COLO668 (cell line): ENCODE results near the gene DNMBP.
"Not testable (repeated sequence)": the region's sequence is repeated elsewhere in the genome, so short reads cannot be mapped to it uniquely, and the experiment has no call there.

Source experiments
- DNase-seq: peaks from one replicate; lab custom pipeline; 2025; ENCODE audit not compliant: unreplicated experiment; lab: John Stamatoyannopoulos, UW

DNMBP gene

DNA sequence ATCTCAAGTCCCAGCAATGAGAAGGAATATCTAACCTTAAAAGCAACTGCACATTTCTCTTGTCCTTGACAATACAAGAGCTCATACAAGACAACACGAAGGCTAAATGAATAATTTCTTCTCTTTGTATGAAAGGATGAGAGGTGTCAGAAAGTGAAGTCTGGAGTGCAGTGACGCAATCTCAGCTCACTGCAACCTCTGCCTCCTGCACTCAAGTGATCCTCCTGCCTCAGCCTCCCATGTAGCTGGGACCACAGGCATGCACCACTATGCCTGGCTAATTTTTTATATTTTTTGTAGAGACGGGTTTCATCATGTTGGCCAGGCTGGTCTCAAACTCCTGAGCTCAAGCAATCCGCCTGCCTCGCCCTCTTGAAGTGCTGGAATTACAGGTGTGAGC, 24.1 kb downstream of the DNMBP start:
- DNase-seq: not testable (repeated sequence)

DNA sequence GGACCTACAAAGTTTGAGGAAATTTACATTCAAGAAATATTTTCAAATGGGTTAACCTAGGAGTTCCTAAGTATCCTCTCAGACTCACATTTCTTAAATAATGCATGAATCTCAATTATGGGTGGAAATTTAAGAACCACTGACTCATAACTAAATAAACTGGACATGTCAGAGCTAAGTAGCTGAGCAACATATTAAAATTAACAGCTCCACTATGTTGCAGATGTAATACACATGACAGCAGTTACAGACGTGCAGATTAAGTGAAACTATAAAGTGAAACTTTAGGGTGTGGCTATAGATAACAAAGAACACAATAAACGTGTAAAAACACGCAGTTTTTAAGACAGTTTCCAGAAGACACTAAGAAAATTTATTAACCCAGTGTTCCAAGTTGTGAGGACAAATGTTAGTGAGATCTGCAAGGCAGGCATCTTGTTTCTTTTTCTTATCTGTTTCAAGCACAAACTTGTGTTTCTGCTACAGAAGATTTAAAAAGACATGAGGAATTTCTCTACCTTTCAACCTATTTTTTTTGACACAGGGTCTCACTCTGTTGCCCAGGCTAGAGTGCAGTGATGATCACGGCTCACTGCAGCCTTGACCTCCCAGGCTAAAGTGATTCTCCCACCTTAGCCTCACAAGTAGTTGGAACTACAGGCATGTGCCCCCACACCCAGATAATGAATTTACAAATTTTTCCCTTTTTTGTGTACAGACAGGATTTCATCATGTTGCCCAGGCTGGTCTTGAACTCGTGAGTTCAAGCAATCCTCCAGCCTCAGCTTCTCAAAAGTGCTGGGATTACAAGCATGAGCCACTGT, 25.3 kb downstream of the DNMBP start:
- DNase-seq: no peak

DNA sequence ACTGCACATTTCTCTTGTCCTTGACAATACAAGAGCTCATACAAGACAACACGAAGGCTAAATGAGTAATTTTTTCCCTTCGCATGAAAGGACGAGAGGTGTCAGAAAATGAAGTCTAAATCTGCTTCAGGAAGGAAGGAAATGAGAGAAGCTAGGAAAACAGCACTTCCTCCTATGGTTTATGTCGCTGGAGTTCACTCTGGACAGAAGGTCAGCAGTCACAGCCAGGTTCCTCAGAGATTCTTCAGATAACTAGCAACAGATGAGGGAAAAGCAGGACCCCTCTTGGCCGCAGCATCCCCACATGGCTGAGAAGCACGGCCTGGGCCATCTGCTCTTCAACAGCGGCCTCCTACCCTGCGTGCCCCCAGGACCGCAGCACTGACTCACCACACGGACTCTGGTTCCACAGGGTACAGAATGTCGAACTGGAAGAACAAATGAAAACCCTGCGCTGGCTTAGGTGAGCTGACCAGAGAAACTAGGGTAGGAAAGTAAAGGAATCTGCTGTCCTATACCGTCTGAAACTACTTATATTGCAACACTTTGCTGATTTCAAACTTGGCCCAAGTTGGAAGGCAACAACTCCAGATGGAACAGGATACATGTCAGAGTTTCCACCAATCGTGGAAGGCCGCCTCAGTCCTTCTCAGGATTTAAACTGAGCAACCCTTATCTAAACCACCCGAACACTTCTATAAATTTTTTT, 26.3 kb downstream of the DNMBP start:
- no peak for DNase-seq

DNA sequence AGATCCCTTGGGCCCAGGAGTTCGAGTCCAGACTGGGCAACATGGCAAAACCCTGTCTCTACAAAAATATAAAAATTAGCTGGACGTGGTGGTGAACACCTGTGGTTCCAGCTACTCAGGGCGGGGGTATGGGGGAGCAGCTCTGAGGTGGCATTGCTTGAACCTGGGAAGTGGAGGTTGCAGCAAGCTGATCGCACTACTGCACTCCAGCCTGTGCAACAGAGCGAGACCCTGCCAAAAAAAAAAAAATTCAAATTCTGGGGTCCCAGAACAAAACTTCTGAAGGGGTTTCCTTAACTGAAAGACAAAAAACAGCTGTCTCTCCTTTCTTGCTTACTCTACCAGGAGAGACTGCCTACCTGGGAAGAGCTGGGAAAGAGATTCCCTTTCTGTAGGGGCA, 27.0 kb downstream of the DNMBP start:
- no peak for DNase-seq

DNA sequence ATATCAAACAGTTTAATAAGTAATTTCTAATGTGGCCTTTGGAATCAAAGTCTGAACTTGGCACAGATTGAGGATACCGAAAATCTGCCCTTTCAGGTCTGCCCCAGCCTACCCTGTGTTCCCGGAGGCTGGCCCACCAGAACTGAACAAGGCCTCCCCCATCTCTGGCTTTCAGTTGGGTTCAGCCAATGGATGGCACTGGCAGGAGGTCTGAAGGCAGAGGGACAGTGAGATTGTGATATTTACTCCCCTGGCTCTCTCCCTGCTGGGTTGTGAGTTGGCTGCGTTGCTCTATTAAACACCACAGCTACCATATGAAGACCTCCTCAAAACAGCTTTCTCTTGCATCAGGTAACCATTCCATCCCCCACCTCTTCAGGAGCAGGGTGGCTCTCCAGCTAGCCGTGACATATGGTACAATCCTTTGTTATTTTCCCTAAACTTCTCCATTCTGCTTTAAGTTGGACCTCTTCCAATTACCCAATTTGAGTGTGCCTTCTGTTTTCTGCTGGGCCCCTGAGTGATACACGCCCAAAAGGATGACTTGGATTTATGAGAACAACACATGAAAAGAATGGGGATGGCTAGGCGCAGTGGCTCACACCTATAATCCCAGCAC, 28.1 kb downstream of the DNMBP start:
- DNase-seq: no peak

DNA sequence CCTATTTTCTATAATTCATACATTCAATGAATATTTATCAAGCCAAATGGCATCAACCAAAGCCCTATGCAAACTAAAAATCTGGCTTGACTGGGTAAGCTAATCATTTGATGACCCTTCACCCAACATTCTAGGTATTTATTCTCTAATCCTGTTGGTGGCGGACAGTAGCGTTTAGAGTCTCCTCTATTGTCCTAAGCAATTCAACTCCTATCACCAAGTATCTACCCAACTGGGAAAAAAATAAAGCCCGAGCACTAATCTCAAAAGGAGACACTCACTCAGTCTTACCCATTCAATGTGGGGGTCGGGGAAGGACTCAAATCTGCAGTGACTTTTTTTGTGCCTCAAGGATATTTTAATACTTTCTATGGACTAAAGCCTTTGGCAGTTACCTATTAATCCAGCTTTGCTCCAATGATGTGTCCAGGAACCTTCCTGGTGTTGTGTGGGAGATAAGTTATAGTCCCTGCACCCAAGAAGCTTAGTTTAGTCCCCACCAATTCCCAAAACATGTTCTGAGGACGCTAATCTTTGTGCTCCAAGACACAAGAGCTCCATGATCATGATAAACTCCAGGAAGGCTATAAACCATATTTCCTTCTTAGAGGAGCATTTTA, 30.6 kb downstream of the DNMBP start:
- DNase-seq: no peak

DNA sequence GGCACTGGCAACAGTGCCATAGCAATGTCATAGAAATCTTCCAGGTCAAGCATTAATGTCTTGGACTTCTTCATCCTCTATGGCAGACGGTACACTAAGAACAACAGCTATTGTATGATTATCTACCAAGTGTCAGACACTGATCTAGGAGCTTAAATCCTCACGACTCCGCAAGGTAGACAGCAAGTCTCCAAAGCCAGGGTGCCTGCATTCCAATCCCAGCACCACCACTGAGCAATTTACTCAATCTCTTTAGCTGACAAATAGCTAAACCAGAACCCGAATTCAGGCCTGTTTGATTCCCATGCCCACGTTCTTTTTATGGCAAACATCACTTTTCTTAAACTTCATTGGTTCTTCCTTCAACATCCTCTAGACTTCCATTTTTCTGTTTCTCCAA, 31.8 kb downstream of the DNMBP start:
- no peak for DNase-seq

DNA sequence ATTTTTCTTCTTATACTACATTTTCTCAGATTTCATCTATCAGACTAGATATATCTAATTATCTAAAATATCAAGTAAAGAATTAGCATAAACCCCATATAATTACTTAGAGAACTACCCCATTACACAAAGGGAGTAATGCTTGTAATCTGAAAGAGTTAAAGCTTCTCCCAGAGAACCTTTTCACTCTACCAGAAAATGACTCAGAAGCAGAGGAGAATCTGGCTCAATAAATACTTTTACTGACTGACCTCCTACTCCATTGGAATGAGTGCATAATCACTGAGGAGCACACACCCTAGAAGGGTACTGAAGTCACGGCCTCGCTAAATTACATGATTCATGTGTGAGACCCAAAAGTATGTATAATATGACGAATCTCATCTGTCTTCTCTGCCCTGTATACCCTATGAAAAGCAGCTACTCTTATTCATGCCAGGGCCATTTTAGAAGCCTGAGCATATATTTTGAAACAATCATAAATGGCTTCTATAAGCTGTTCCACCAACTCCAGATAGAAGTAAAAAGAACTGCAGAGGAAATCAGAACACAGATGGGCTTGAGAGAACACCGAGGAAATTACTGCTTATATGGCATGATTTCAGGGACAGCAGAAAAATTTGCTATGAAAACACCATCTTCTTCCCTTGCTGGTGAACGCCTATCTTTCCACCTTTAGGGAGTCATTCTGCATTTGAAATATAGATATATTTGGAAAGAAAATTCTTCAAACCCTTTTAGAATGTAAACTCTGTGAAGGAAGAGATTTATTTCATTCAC, 32.7 kb downstream of the DNMBP start:
- no peak for DNase-seq

DNA sequence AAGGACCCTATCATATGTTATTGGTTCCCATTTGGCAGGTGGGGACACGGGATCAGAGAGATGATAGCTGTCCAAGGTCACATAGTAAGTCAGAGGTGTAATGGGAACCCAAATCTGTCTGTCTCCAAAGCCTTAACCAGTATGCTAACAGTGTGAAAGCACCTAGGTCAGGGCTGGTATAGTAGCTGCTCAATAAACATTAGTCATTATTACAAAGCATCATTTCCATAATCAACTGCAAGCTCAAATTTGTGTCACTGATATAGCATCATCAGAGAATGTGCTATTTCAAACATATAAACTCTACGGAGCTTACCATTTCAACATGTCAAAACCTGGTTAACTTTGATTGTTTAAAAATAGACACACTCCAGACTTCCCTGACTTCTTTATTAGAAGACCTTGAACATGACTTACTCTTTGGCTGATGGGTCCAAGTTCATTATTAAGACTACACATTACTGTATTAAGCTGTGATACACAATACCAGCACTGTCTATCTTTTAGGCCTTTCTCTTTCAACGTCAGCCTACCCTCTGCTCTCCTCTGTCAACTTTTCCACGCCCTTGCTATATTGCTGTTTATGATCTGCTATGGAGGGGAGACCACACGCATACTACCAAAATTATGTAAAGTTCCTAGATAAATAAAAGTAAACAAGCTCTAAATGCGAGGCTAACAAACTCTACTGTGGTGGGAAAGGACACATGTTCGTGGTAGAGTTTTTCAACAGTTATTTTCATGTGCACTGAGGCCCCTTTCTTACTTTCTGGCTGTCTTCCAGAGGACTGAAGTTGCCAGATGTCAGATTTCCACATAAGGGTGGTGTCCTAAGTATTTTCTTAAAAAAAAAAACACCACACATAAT, 33.6 kb downstream of the DNMBP start:
- DNase-seq: no peak

DNA sequence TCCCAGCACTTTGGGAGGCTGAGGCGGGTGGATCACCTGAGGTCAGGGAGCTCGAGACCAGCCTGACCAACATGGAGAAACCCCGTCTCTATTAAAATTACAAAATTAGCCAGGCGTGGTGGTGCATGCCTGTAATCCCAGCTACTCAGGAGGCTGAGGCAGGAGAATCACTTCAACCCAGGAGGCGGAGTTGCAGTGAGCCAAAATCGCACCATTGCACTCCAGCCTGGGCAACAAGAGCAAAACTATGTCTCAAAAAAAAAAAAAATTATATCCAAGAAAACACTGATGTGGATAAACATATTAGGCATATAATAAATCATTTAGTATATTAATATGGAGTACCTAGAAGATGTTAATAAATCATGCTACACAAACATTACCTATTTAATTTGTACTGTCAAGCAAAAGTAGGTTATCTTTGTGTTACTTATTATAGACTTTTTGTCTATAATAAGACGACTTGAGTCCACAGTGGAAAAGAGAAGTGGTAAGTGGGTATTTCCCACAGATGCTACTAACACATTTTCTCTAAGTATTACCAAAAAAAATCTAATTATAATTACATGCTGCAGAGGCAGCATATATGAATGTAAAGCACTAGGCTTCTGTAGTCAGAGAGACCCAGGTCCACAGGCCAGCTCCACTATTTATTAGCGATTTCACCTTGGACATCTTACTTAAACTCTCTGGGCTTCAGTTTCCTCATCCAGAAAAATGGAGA, 34.5 kb downstream of the DNMBP start:
- no peak for DNase-seq

DNA sequence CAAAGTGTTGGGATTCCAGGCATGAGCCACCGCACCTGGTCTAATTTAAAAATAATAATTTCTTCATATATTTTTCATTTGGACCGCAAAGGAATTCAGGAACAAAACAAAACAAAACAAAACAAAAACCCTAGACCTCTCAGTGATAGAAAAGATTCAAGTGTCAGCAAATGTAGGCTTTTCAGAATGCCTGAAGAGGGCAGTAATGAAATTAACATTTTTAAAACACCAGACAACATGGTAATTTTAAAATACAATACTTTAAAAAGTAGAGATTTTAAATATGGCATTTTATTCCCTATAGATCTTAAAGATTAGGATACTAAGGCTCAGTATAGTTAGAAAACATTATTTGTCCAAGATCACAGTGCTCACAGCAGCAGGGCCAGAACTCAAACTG, 36.6 kb downstream of the DNMBP start:
- DNase-seq: no peak

DNA sequence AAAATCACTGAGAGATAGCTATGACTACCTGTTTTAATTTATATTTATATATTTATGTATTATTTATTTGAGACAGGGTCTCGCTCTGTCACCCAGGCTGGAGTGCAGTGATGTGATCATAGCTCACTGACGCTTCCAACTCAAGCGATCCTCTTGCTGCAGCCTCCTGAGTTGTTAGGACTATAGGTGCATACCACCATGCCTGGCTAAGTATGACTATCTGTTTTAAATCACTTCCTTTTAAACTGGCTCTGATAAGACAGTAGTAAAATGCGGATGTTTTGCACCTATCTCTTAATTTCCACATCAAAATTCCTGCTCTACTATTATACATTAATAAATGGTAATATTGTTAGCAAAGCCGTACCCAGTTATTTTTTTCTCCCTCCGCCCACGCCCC, 41.8 kb downstream of the DNMBP start:
- DNase-seq: no peak

DNA sequence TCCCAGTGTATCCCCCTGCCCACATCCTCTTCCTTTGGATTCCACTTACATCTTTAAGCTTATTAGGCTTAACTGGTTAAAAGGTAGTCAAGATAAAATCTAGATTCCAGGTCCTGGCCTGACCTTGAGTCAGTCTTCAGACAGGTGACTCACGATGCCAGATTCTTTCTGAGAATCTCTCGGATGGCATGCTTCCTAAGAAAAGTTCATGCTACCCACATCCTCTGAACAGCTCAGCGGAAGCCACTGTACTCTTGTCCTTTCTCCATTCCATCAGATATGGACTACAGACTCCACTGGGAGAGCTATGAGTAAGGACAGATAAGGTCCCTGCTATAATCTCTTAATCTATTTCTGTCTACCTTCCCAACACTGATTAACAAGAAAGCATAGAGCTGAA, 43.4 kb downstream of the DNMBP start:
- no peak for DNase-seq

DNA sequence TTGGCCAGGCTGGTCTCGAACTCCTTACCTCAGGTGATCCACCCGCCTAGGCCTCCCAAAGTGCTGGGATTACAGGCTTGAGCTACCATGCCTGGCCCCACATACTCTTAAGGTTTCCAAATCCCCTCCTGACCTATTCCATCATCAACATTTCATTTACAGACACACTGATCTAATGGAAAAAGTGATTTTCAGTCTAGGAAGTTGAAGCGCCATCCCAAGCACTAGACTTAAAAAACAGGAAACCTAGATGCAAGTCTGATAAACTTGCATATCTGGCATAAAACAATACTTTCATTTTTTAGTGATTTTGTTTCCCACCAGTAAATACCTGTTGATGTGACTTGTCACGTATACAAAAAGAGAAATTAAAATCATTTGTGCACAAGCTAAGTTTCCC, 44.0 kb downstream of the DNMBP start:
- no peak for DNase-seq

DNA sequence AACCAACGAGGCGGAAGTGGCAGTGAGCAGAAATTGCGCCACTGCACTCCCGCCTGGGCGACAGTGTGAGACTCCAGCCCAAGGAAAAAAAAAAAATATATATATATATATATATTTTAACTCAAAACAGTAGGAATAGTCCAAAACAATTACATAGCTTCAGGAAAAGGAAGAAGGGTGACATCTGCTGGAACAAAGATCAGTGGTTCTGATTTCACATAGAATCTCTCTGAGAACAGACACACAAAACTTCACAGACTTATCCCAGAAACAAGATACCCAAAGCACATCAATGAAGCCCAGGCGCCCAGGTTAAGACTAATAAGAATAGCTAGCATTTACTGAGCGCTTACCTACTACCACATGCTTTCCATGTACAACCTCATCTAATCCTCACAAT, 45.0 kb downstream of the DNMBP start:
- no peak for DNase-seq

DNA sequence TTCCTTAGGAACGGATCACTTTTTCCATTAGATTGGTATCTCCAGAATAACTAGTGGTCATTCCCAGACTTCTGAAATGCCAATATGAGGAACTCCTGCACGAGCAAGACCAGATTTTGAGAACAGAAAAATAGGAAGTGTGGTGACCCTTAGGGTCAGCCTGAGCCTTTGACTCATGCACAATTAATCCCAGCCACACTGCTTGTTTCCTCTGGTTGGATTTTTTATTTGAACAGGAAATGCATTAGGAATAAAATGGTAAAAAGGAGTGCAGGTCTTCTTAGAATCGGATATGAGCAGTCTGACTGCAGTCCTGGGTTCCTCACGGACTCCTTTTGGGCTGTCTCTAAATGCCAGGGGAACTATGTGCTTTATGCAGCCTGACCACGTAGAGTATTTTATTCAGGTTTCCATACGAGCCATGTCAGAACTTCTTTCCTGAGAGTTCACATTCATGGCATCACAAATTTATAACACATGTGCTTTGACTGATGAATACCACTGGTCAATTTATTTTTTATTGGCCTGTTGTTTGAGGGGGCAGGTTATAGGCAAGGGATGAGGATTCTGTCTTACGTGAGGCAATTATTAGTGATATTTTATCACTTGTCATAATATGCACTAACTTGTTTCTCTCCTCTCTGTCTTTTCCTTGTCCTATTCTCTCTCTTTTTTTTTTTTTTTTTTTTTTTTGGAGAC, 46.1 kb downstream of the DNMBP start:
- DNase-seq: not testable (repeated sequence)

DNA sequence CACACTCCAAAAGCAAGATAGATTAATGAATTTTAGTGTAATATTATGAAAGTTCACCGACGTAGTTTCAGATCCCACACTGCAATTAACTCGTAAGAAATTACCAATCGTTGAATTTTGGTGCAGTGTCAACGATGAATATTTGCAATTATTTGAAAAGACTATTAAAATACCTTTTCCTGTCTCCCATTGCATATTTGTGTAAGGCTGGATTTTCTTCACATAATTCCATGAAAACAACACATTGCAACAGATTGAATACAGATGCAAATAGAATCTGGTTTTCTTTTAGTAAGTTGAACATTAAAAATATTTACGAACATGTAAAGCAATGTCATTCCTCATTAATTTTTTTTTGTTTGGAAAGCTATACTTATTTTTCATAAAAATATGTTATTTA, 50.9 kb downstream of the DNMBP start:
- no peak for DNase-seq

DNA sequence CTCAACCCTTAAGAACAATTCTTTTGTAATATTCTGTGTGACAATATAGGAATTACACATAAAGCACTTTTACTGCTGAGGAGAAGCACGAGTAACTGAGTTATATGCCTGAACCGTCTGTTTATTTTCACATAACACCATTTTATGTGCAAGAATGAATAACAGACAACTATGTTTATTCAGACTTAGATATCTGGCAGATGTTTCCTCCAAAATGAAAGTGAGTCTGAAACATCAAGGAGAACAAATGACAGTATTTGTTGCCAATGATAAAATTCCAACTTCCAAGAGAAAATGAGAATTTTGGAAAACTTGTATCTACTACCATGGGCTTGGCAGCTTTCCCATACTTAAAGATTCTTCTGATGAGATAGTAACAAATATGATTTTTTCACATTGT, 51.4 kb downstream of the DNMBP start:
- no peak for DNase-seq

DNA sequence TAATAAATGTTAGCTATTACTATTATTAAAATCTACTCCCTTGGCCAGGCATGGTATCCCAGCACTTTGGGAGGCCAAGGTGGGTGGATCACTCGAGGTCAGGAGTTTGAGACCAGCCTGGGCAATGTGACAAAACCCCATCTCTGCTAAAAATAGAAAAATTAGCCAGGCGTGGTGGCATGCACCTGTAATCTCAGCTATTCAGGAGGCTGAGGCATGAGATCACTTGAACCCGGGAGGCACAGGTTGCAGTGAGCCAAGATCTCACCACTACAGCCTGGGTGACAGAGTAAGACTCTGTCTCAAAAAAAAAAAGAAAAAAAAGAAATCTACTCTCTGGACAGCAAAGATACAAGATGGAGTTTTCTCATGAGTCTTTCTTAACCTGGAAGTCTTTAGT, 56.2 kb downstream of the DNMBP start:
- DNase-seq: not testable (repeated sequence)
